Liver (tissue), 3 donors: Measurements from ENCODE around the gene NKAIN2.

Experiments
- JUND ChIP-seq, 2 donors: IDR thresholded peaks; 2 replicates each; pipeline ENCODE4 v1.6.1; 2016; ENCODE audit warnings: antibody characterized with exemption in 2 of 2
- RAD21 ChIP-seq, 2 donors: IDR thresholded peaks; 2 replicates each; pipeline ENCODE4 v1.6.1; 2016; ENCODE audit warnings: antibody characterized with exemption in 2 of 2, mild to moderate bottlenecking in 2 of 2
- RXRA ChIP-seq, 2 donors: IDR thresholded peaks; 2 replicates each; pipeline ENCODE4 v1.6.1; 2017 to 2018; ENCODE audit warnings: antibody characterized with exemption in 2 of 2, mild to moderate bottlenecking in 1 of 2
- TF ChIP-seq, protein P1 (sequence below): fragments of 150-350 bp; IDR thresholded peaks from 2 replicates; pipeline ENCODE4 v1.5.1; 2017; ENCODE audit warnings: improper control_type of control experiment, low read depth, low read length; ENCODE audit not compliant: missing input control
- TF ChIP-seq, protein P2 (sequence below): IDR thresholded peaks from 2 replicates; pipeline ENCODE4 v1.6.1; 2016; ENCODE audit warnings: antibody characterized with exemption
- donor health status: healthy.
- donor health status: healthy.

- TF ChIP-seq JUND (IDR thresholded peaks at IDR 0.05) = no peak
- TF ChIP-seq RXRA (IDR thresholded peaks at IDR 0.05) = no peak
- TF ChIP-seq, protein P1, sequence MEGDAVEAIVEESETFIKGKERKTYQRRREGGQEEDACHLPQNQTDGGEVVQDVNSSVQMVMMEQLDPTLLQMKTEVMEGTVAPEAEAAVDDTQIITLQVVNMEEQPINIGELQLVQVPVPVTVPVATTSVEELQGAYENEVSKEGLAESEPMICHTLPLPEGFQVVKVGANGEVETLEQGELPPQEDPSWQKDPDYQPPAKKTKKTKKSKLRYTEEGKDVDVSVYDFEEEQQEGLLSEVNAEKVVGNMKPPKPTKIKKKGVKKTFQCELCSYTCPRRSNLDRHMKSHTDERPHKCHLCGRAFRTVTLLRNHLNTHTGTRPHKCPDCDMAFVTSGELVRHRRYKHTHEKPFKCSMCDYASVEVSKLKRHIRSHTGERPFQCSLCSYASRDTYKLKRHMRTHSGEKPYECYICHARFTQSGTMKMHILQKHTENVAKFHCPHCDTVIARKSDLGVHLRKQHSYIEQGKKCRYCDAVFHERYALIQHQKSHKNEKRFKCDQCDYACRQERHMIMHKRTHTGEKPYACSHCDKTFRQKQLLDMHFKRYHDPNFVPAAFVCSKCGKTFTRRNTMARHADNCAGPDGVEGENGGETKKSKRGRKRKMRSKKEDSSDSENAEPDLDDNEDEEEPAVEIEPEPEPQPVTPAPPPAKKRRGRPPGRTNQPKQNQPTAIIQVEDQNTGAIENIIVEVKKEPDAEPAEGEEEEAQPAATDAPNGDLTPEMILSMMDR = no peak
- TF ChIP-seq RAD21 (IDR thresholded peaks at IDR 0.05) = no peak
- TF ChIP-seq, protein P2, sequence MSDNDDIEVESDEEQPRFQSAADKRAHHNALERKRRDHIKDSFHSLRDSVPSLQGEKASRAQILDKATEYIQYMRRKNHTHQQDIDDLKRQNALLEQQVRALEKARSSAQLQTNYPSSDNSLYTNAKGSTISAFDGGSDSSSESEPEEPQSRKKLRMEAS = no peak
Measured at GRCh38 chr6:124080483-124080882, 276.8 kb downstream of the NKAIN2 start.
